Chondrocyte (in vitro differentiated cells): ENCODE data around the gene CDC42SE2. TPM values are rescaled to one million over a fixed set of nuclear protein-coding genes. Genes with fewer than 3 reads are reported as not detected.

Experiments
- DNase-seq: peaks from one replicate; pipeline ENCODE4 v3.0.0; 2021; ENCODE audit warnings: mixed read lengths, low spot score
- H3K27ac Mint-ChIP-seq: one replicate; pipeline ENCODE4 v1.8.0; 2021; ENCODE audit warnings: mild to moderate bottlenecking, moderate library complexity, mixed read lengths; ENCODE audit not compliant: unreplicated experiment
- H3K27me3 Mint-ChIP-seq: 2 replicates; pipeline ENCODE4 v1.8.0; 2021; ENCODE audit warnings: low read depth, mixed read lengths
- H3K36me3 Mint-ChIP-seq: 2 replicates; pipeline ENCODE4 v1.8.0; 2021; ENCODE audit warnings: low read depth, mixed read lengths
- H3K4me1 Mint-ChIP-seq: 2 replicates; pipeline ENCODE4 v1.8.0; 2021; ENCODE audit warnings: low read depth, mild to moderate bottlenecking, mixed read lengths
- H3K4me3 Mint-ChIP-seq: one replicate; pipeline ENCODE4 v1.8.0; 2021; ENCODE audit warnings: mild to moderate bottlenecking, moderate library complexity, mixed read lengths; ENCODE audit not compliant: unreplicated experiment
- H3K9me3 Mint-ChIP-seq: 2 replicates; pipeline ENCODE4 v1.8.0; 2021; ENCODE audit warnings: low read depth, mixed read lengths
- total RNA-seq: library from RNA; stranded (reverse); gene quantifications from 3 replicates; pipeline ENCODE4 v1.2.1, GENCODE V29; 2021
- TF ChIP-seq, protein P1 (sequence below): fragments of 200-600 bp; sonication (generic); IDR thresholded peaks from 2 replicates; pipeline ENCODE4 v1.5.0; 2021; ENCODE audit warnings: antibody characterized with exemption, mild to moderate bottlenecking, moderate library complexity

CDC42SE2 gene
- total RNA-seq, 1 donor from 2014 or later = 23.7 TPM

- Mint-ChIP-seq H3K36me3 (peaks cover 9% of the 10 kb centered on the region), H3K4me3 (no peak overlapping the region), H3K4me1 (no peaks in the 10 kb centered on the region), H3K27ac (no peak overlapping the region), H3K9me3 (no peaks in the 10 kb centered on the region), H3K27me3 (no peaks in the 10 kb centered on the region)
- TF ChIP-seq, protein P1, sequence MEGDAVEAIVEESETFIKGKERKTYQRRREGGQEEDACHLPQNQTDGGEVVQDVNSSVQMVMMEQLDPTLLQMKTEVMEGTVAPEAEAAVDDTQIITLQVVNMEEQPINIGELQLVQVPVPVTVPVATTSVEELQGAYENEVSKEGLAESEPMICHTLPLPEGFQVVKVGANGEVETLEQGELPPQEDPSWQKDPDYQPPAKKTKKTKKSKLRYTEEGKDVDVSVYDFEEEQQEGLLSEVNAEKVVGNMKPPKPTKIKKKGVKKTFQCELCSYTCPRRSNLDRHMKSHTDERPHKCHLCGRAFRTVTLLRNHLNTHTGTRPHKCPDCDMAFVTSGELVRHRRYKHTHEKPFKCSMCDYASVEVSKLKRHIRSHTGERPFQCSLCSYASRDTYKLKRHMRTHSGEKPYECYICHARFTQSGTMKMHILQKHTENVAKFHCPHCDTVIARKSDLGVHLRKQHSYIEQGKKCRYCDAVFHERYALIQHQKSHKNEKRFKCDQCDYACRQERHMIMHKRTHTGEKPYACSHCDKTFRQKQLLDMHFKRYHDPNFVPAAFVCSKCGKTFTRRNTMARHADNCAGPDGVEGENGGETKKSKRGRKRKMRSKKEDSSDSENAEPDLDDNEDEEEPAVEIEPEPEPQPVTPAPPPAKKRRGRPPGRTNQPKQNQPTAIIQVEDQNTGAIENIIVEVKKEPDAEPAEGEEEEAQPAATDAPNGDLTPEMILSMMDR = no peak
- DNase-seq = no peak
Measured at GRCh38 chr5:131426011-131426410, 162.2 kb downstream of the CDC42SE2 start.

DNA sequence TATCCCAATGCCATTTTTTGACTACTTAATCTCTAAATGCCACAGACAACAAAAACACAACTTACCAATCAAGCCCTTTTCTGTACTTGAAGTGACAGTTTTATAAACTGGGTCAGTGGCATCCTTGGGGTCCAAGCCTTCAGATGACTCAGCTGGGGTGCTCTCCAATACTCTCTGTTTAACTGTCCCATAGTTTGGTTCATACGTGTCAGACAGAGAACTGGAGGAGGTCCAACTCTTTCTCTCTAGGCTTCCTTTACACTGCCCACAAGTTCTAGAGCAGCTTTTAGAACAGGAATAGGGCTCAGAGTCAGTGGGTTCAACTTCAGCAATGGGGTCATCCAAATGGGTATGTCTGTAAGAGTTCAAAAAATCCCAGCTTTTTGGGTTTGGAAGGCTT, 166.9 kb downstream of the CDC42SE2 start:
- Mint-ChIP-seq H3K36me3 (peaks cover 19% of the 10 kb centered on the region), H3K4me1 (no peaks in the 10 kb centered on the region), H3K27ac (no peak overlapping the region), H3K9me3 (no peaks in the 10 kb centered on the region), H3K27me3 (no peaks in the 10 kb centered on the region), H3K4me3 (no peak overlapping the region)
- no peak for DNase-seq
- TF ChIP-seq, protein P1 = no peak

DNA sequence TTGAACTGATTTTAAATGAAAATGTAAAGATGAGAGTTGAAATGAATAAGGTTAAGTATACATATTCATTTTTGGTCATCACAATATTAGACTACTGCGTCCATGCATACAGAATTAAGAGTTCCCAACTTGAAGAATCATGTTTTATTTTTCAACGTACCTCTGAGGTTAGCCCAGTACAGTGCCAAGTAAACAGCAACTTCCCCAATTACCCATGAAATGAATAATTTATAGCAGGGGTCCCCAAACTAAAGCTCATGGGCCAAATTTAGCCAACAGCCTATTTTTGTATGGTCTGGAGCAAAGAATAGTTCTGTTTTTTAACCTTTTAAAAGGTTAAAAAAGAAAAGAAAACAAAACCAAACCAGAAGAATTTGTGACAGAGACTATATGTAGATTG, 167.9 kb downstream of the CDC42SE2 start:
- TF ChIP-seq, protein P1 = no peak
- no peak overlapping the region for H3K27ac Mint-ChIP-seq
- H3K4me3 Mint-ChIP-seq = no peak overlapping the region
- no peaks in the 10 kb centered on the region for H3K9me3 Mint-ChIP-seq
- no peak for DNase-seq
- H3K4me1 Mint-ChIP-seq = no peaks in the 10 kb centered on the region
- H3K27me3 Mint-ChIP-seq = no peaks in the 10 kb centered on the region
- H3K36me3 Mint-ChIP-seq = peaks cover 22% of the 10 kb centered on the region

- DNase-seq = no peak
- Mint-ChIP-seq H3K4me3 (no peak overlapping the region), H3K4me1 (no peaks in the 10 kb centered on the region), H3K27ac (no peak overlapping the region), H3K9me3 (no peaks in the 10 kb centered on the region), H3K27me3 (no peaks in the 10 kb centered on the region), H3K36me3 (peaks cover 22% of the 10 kb centered on the region)
- TF ChIP-seq, protein P1 = no peak
Measured at GRCh38 chr5:131433109-131433508, 169.3 kb downstream of the CDC42SE2 start.

GRCh38 chr5:131436081-131436480, 172.2 kb downstream of the CDC42SE2 start:
- TF ChIP-seq, protein P1 = no peak
- H3K27me3 Mint-ChIP-seq = no peaks in the 10 kb centered on the region
- H3K36me3 Mint-ChIP-seq = peaks cover 26% of the 10 kb centered on the region
- DNase-seq = no peak
- H3K9me3 Mint-ChIP-seq = no peaks in the 10 kb centered on the region
- no peaks in the 10 kb centered on the region for H3K4me1 Mint-ChIP-seq
- H3K4me3 Mint-ChIP-seq = no peak overlapping the region
- no peak overlapping the region for H3K27ac Mint-ChIP-seq
